LNCAP (cell line): ENCODE data around the gene HOXD13.

Experiments used
- CTCF ChIP-seq: fragments of 450-650 bp; IDR thresholded peaks from 2 replicates; pipeline ENCODE4 v1.5.1; 2017; ENCODE audit warnings: mild to moderate bottlenecking

HOXD13 gene

GRCh38 chr2:176114120-176114929 lies 21.8 kb downstream of the HOXD13 start:
- TF ChIP-seq CTCF = no peak

DNA sequence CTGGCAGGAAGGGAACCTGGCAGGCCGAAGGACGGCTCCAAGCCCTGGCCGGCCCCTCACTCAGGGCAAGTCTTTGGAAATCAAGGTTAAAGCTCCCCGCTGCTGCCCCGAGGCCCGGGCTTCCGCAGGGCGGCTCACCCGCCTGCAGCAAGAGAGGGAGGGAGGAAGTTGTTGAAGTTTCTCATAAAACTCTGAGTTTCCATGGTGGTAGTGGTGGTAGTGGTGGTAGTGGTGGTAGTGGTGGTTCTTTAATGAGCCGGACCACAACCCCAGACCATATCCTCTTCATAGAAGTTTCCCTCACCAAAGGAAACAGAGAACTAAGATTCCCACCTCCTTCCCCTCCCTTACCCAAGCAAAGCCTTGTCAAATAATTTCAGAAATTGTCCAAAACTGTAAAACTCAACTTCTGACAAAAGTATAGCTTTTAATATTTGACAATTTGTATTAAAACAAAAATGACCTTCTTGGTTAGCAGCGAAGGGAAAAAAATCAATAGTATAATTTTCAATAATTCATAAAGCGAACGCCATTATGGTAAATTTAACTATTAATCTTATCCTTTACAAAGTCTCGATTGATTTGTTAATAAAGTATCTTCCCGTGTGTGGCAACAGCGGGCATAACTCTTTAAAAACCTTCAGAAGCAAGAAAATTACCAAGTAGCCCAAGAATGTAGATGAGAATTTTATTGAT lies 22.6 kb downstream of the HOXD13 start:
- no peak for TF ChIP-seq CTCF

DNA sequence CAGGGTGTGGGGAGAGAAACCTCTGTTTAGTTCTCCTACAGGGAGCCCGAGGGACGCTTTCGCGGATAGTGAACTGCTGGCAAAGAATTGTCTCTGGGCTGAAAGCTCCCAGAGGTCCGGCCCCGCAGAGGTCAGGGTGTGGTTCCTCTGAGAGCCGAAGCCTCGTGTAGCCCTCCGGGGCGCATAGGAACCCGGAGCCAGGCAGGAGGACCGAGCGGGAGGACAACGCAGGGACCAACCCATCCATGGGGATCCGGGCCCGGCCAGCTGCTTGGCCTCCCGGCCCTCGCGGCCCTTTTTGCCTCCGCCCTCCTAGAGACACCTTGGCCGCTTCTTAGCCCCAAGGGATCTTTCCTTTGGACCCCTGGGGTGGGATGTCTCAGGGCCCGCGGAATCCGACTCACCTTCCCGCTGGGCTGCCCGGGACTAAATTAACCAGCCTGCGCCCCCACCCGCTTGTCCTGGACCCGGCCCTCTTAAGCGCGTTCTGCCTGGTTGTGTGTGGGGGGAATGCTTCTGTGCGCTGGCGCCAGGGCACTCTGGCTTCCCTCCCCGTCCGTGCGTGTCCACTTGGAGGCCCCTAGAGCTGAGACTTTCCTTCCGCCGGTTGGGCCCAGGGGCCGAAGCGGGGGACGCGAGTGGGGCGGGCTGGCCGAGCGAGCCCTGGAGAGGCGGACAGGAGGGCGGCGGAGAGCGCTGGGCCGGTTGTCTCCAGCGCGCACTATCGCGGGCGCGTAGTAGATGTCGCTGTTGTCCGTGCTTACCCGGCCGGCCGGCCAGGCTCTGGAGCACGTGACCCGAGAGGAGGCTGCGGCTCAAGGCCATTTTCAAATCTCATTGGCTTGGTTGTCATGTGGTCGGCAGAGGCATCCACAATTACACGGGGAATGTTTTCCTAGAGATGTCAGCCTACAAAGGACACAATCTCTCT lies 23.6 kb downstream of the HOXD13 start, which contains the start of gene HOXD10:
HOXD10 (plus strand) TSS at position 896 of the 931 bp plus-strand sequence. CDS start 56 bp downstream, outside the sequence.
- no peak for TF ChIP-seq CTCF

DNA sequence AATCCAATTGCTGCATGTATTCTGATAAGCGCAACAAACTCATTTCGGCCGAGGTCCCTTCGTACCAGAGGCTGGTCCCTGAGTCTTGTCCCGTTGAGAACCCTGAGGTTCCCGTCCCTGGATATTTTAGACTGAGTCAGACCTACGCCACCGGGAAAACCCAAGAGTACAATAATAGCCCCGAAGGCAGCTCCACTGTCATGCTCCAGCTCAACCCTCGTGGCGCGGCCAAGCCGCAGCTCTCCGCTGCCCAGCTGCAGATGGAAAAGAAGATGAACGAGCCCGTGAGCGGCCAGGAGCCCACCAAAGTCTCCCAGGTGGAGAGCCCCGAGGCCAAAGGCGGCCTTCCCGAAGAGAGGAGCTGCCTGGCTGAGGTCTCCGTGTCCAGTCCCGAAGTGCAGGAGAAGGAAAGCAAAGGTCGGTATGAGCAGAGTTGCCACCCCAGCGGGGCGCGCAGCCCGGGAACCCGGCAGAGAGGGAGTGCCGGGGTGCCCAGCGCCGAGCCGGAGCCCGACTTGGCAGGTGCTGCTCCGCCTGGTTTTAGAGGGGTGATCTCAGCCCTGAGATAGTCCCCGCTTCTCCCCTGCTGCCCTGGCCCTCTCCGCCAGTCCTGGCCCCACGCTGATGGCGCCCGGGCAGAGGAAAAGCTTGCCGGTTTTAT lies 24.8 kb downstream of the HOXD13 start:
- no peak for TF ChIP-seq CTCF

DNA sequence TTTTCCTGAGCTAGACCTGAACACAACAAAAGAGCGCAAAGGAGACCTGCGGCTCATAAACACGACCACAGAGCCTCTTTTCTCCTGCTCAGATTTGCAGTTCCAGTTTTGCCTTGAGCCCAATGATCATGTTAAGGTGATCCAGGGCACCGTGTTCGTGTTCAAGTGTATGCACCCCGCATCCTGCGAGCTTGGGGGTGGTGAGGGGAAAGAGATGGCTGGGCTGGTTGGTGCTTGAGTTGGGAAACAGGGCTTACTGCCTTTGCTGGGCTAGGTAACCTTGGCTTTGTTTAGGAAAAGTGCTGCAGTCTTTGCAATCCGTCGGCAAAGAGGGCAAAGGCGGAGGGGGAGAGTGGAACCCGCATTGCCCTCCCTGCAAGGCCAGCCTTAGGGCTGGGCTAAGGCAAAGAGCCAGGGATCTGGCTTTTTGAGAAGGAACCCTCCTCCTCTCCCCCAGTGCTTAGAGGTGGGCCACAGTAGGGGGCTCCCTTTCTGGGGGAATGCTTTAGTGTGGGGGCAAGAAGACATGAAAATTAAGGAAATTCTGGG lies 25.4 kb downstream of the HOXD13 start:
- no peak for TF ChIP-seq CTCF

- peak; percentile 59 for TF ChIP-seq CTCF
These were observed 26.2 kb downstream of the HOXD13 start for GRCh38 chr2:176118601-176119339.
